Endothelial cell of umbilical vein (primary cell): Measurements from ENCODE around the gene ARNT2.

Experiments
- EZH2 ChIP-seq: IDR thresholded peaks from 2 replicates; pipeline ENCODE4 v1.6.1; 2012; ENCODE audit warnings: borderline replicate concordance, low read depth, mild to moderate bottlenecking, moderate library complexity, low read length, inconsistent platforms; ENCODE audit not compliant: severe bottlenecking
- FOS ChIP-seq: IDR thresholded peaks from 2 replicates; pipeline ENCODE4 v1.6.1; 2011; ENCODE audit warnings: mild to moderate bottlenecking, low read length, moderate library complexity, borderline replicate concordance; ENCODE audit not compliant: insufficient read depth
- JUN ChIP-seq: IDR thresholded peaks from 2 replicates; pipeline ENCODE4 v1.6.1; 2011; ENCODE audit warnings: borderline replicate concordance, low read depth; ENCODE audit not compliant: insufficient read length, insufficient read depth
- MYC ChIP-seq: IDR thresholded peaks from one replicate; pipeline ENCODE4 v1.6.1; 2011; ENCODE audit warnings: mild to moderate bottlenecking, low read depth, low read length
- POLR2A ChIP-seq: IDR thresholded peaks from 2 replicates; pipeline ENCODE4 v1.6.1; 2012; ENCODE audit warnings: low read depth, mild to moderate bottlenecking, control low read depth, low read length
- POLR2AphosphoS5 ChIP-seq: IDR thresholded peaks from 2 replicates; pipeline ENCODE4 v1.6.1; 2012; ENCODE audit warnings: low read depth, mild to moderate bottlenecking, control low read depth, low read length, moderate library complexity; ENCODE audit not compliant: insufficient read depth
- TF ChIP-seq, protein P1 (sequence below), 2 donors: IDR thresholded peaks; 1 replicate in 1 of 2; 2 replicates in 1 of 2; pipeline ENCODE4 v1.5.1; 2011; ENCODE audit warnings: low read length in 2 of 2, mild to moderate bottlenecking in 2 of 2, moderate library complexity in 2 of 2, control low read depth in 1 of 2, inconsistent platforms in 1 of 2, low read depth in 1 of 2; ENCODE audit not compliant: insufficient read depth in 1 of 2; ENCODE audit errors: extremely low read depth in 1 of 2
- TF ChIP-seq, protein P2 (sequence below): IDR thresholded peaks from 2 replicates; pipeline ENCODE4 v1.6.1; 2011; ENCODE audit not compliant: insufficient read depth, insufficient read length

DNA sequence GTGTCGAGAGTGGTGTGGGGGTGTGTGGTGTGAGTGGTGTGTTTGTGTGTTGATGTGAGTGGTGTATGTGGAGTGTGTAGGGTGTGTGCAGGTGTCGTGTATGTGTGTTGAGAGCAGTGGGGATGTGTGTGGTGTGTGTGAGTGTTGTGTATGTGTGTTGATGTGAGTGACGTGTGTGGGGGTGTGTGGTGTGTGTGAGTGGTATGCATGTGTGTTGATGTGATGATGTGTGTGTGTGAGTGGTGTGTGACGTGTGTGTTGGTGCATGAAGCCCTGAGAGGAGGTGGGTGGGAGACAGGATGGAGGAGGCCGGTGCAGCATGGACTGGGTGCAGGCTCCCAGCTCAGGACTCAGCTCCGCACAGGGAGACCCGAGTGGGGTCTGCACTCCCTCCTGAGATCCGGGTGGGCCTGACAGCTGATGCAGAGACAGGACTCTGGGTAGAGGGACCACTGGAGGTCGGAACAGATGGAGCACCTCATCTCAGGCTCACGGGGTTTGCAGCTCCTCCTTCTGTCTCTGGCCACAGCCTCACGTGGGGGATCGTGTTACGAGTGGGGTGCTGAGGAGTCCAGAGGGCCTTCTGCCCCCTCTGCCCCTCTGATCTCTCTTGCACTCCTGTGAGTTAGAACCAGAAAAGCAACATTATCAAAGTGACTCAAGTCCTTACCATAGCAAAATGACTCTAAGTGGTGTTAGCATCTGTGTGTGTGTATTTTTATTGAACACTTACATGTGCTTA, 41.3 kb downstream of the ARNT2 start:
- TF ChIP-seq, protein P1, sequence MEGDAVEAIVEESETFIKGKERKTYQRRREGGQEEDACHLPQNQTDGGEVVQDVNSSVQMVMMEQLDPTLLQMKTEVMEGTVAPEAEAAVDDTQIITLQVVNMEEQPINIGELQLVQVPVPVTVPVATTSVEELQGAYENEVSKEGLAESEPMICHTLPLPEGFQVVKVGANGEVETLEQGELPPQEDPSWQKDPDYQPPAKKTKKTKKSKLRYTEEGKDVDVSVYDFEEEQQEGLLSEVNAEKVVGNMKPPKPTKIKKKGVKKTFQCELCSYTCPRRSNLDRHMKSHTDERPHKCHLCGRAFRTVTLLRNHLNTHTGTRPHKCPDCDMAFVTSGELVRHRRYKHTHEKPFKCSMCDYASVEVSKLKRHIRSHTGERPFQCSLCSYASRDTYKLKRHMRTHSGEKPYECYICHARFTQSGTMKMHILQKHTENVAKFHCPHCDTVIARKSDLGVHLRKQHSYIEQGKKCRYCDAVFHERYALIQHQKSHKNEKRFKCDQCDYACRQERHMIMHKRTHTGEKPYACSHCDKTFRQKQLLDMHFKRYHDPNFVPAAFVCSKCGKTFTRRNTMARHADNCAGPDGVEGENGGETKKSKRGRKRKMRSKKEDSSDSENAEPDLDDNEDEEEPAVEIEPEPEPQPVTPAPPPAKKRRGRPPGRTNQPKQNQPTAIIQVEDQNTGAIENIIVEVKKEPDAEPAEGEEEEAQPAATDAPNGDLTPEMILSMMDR (IDR thresholded peaks at IDR 0.05; ENCODE audit: extremely low read depth in 1 of 2, insufficient read depth in 1 of 2, low read depth in 1 of 2, low read length in 2 of 2), result no peak
- no peak for TF ChIP-seq POLR2A
- no peak for TF ChIP-seq EZH2
- no peak for TF ChIP-seq POLR2AphosphoS5
- TF ChIP-seq JUN, result no peak
- TF ChIP-seq MYC, result no peak
- TF ChIP-seq, protein P2, sequence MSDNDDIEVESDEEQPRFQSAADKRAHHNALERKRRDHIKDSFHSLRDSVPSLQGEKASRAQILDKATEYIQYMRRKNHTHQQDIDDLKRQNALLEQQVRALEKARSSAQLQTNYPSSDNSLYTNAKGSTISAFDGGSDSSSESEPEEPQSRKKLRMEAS, result no peak
- TF ChIP-seq FOS, result no peak
